GM12878 (cell line): Measurements from ENCODE around the gene SAMD7.

ENCODE experiments used
- CTCF ChIP-seq, 3 experiments: IDR thresholded peaks in 2 of 3; conservative IDR thresholded peaks in 1 of 3; 2 replicates each; pipeline ENCODE4 v1.5.1; 2011; ENCODE audit warnings: low read depth in 3 of 3, low read length in 3 of 3, mild to moderate bottlenecking in 3 of 3, control low read depth in 2 of 3, moderate library complexity in 2 of 3, inconsistent platforms in 1 of 3, mixed read lengths in 1 of 3; ENCODE audit not compliant: control insufficient read depth in 2 of 3, insufficient read depth in 1 of 3; ENCODE audit errors: extremely low read depth in 1 of 3
- EP300 ChIP-seq, 2 experiments: fragments of 150-350 bp in 1 of 2; IDR thresholded peaks; 2 replicates each; pipeline ENCODE4 v1.6.1; 2011 to 2012; ENCODE audit warnings: low read depth in 2 of 2, low read length in 2 of 2, borderline replicate concordance in 1 of 2, improper control_type of control experiment in 1 of 2, inconsistent platforms in 1 of 2; ENCODE audit not compliant: control insufficient read depth in 1 of 2
- REST ChIP-seq: IDR thresholded peaks from 2 replicates; pipeline ENCODE4 v1.6.1; 2012; ENCODE audit warnings: mild to moderate bottlenecking, low read depth, low read length
- YY1 ChIP-seq: IDR thresholded peaks from 2 replicates; pipeline ENCODE4 v1.6.1; 2011; ENCODE audit warnings: low read depth, mild to moderate bottlenecking, low read length

- TF ChIP-seq CTCF (IDR thresholded peaks at IDR 0.05 in 2 of 3, conservative IDR thresholded peaks at IDR 0.05 in 1 of 3; ENCODE audit: control insufficient read depth in 2 of 3, extremely low read depth in 1 of 3, insufficient read depth in 1 of 3, low read depth in 3 of 3, low read length in 3 of 3) = no peak
- no peak for TF ChIP-seq EP300 (IDR thresholded peaks at IDR 0.05; ENCODE audit: borderline replicate concordance in 1 of 2, control insufficient read depth in 1 of 2, low read depth in 2 of 2, low read length in 2 of 2)
- TF ChIP-seq REST = no peak
- TF ChIP-seq YY1 = no peak
These were observed 52.8 kb downstream of the SAMD7 start for GRCh38 chr3:169964176-169964575.
